Measurements from ENCODE around the gene CERK.
A peak's percentile ranks its signal among the peaks of the same experiment; 100 is the strongest.

The CERK gene

GRCh38 chr22:46646531-46647215 is 91.4 kb downstream of the CERK start:
- ChIA-PET CTCF (no interaction called here), POLR2A (no interaction called here)
- Histone ChIP-seq H3K36me3 (ENCODE audit: control insufficient read depth in 2 of 2, insufficient read depth in 1 of 2, low read length in 2 of 2) (peaks cover 0 to 4% of the 10 kb centered on the region in 2 experiments; a peak in 1 of 3 replicates), H3K4me3 (ENCODE audit: low read depth, low read length) (no peak overlapping the region), H3K27ac (ENCODE audit: extremely low read depth, low read depth, low read length) (no peak overlapping the region), H3K9me3 (ENCODE audit: control insufficient read depth, insufficient read depth, low read depth, low read length) (no peaks in the 10 kb centered on the region), H3K4me1 (ENCODE audit: control insufficient read depth, insufficient read depth, low read length) (no peaks in the 10 kb centered on the region)
- TF ChIP-seq SP3 (tag by site-specific recombination; IDR thresholded peaks at IDR 0.05) (no peak), ZNF2 (tag by site-specific recombination; IDR thresholded peaks at IDR 0.05) (no peak), REPIN1 (tag by site-specific recombination; IDR thresholded peaks at IDR 0.05; ENCODE audit: low read depth) (no peak), ZNF585B (tag by site-specific recombination; IDR thresholded peaks at IDR 0.05) (no peak), ZNF548 (tag by site-specific recombination; IDR thresholded peaks at IDR 0.05) (no peak), ATF2 (tag by site-specific recombination; IDR thresholded peaks at IDR 0.05; ENCODE audit: low read depth) (no peak), ZNF513 (tag by site-specific recombination; IDR thresholded peaks at IDR 0.05) (no peak), ZNF274 (IDR thresholded peaks at IDR 0.05; ENCODE audit: low read length) (no peak), ZNF274 (tag by site-specific recombination; IDR thresholded peaks at IDR 0.05; ENCODE audit: borderline replicate concordance) (no peak), YY2 (tag by site-specific recombination; IDR thresholded peaks at IDR 0.05) (no peak), RBAK (tag by site-specific recombination; IDR thresholded peaks at IDR 0.05) (no peak), ZNF677 (tag by site-specific recombination; IDR thresholded peaks at IDR 0.05) (0 out of 2 replicates have a peak, but pooled peaks have one; percentile 50), PRDM1 (tag by site-specific recombination; IDR thresholded peaks at IDR 0.05) (no peak), EGR2 (tag by site-specific recombination; IDR thresholded peaks at IDR 0.05; ENCODE audit: low read depth) (peak; percentile 78), ZNF169 (tag by site-specific recombination; IDR thresholded peaks at IDR 0.05) (no peak), ZNF426 (tag by site-specific recombination; IDR thresholded peaks at IDR 0.05) (no peak), ZNF23 (tag by site-specific recombination; IDR thresholded peaks at IDR 0.05; ENCODE audit: borderline replicate concordance) (no peak), ZBTB48 (tag by site-specific recombination; IDR thresholded peaks at IDR 0.05) (no peak), ZNF558 (tag by site-specific recombination; IDR thresholded peaks at IDR 0.05) (no peak), ZNF133 (tag by site-specific recombination; IDR thresholded peaks at IDR 0.05) (no peak), INSM2 (tag by site-specific recombination; IDR thresholded peaks at IDR 0.05) (no peak), ZNF843 (tag by site-specific recombination; IDR thresholded peaks at IDR 0.05) (no peak), ZNF621 (tag by site-specific recombination; IDR thresholded peaks at IDR 0.05) (no peak), ZNF184 (tag by site-specific recombination; IDR thresholded peaks at IDR 0.05) (no peak), TRIM28 (IDR thresholded peaks at IDR 0.05; ENCODE audit: borderline replicate concordance, low read length) (no peak), GLIS1 (tag by site-specific recombination; IDR thresholded peaks at IDR 0.05) (peak; percentile 86), ZNF362 (tag by site-specific recombination; IDR thresholded peaks at IDR 0.05) (no peak), ZFHX2 (tag by site-specific recombination; conservative IDR thresholded peaks at IDR 0.05) (peak; percentile 80)

All from HEK293 (cell line).